ENCODE results near the gene VSIG1.
A peak's percentile ranks its signal among the peaks of the same experiment; 100 is the strongest.

The VSIG1 gene

GRCh38 chrX:108034725-108035124 lies 10.1 kb upstream of the VSIG1 start:
- ATAC-seq: no peak
- Mint-ChIP-seq H3K36me3 (no peaks in the 10 kb centered on the region), H3K27ac (no peak overlapping the region), H3K9me3 (no peaks in the 10 kb centered on the region), H3K4me1 (peaks cover 21% of the 10 kb centered on the region), H3K4me3 (no peak overlapping the region)
- no peak for DNase-seq (ENCODE audit: low spot score in 2 of 2)

- no peaks in the 10 kb centered on the region for H3K9me3 Mint-ChIP-seq
- H3K4me1 Mint-ChIP-seq: peaks cover 6% of the 10 kb centered on the region
- no peak overlapping the region for H3K27ac Mint-ChIP-seq
Observed at GRCh38 chrX:108036298-108036973, 8.4 kb upstream of the VSIG1 start.

GRCh38 chrX:108049649-108050048 lies 4.8 kb downstream of the VSIG1 start:
- no peaks in the 10 kb centered on the region for H3K4me1 Mint-ChIP-seq
- H3K27ac Mint-ChIP-seq: no peak overlapping the region
- DNase-seq (ENCODE audit: low spot score in 2 of 2): no peak

More at GRCh38 chrX:108036298-108036973, 8.4 kb upstream of the VSIG1 start:
- Mint-ChIP-seq H3K4me3 (no peak overlapping the region), H3K36me3 (no peaks in the 10 kb centered on the region)
- ATAC-seq: peak; percentile 66
- no peak for DNase-seq (ENCODE audit: low spot score in 2 of 2)

GRCh38 chrX:108053218-108053617 lies 8.4 kb downstream of the VSIG1 start:
- DNase-seq (ENCODE audit: low spot score in 2 of 2) (no peak), ATAC-seq (no peak)
- Mint-ChIP-seq H3K27ac (no peak overlapping the region), H3K9me3 (no peaks in the 10 kb centered on the region), H3K36me3 (no peaks in the 10 kb centered on the region), H3K4me3 (no peak overlapping the region), H3K4me1 (no peaks in the 10 kb centered on the region)

More at GRCh38 chrX:108049649-108050048, 4.8 kb downstream of the VSIG1 start:
- H3K9me3 Mint-ChIP-seq: no peaks in the 10 kb centered on the region
- no peak for ATAC-seq
- H3K4me3 Mint-ChIP-seq: no peak overlapping the region
- no peaks in the 10 kb centered on the region for H3K36me3 Mint-ChIP-seq

GRCh38 chrX:108055546-108055945 lies 10.7 kb downstream of the VSIG1 start:
- no peaks in the 10 kb centered on the region for H3K9me3 Mint-ChIP-seq
- H3K4me1 Mint-ChIP-seq: no peaks in the 10 kb centered on the region
- H3K27ac Mint-ChIP-seq: no peak overlapping the region
- DNase-seq (ENCODE audit: low spot score in 2 of 2) (no peak), ATAC-seq (no peak)
- no peaks in the 10 kb centered on the region for H3K36me3 Mint-ChIP-seq
- H3K4me3 Mint-ChIP-seq: no peak overlapping the region

GRCh38 chrX:108059801-108060200 lies 14.9 kb downstream of the VSIG1 start:
- no peaks in the 10 kb centered on the region for H3K36me3 Mint-ChIP-seq
- H3K4me3 Mint-ChIP-seq: no peak overlapping the region
- ATAC-seq (no peak), DNase-seq (ENCODE audit: low spot score in 2 of 2) (no peak)
- H3K4me1 Mint-ChIP-seq: no peaks in the 10 kb centered on the region
- no peaks in the 10 kb centered on the region for H3K9me3 Mint-ChIP-seq
- no peak overlapping the region for H3K27ac Mint-ChIP-seq

- no peaks in the 10 kb centered on the region for H3K36me3 Mint-ChIP-seq
- H3K4me1 Mint-ChIP-seq: no peaks in the 10 kb centered on the region
- H3K4me3 Mint-ChIP-seq: no peak overlapping the region
- H3K27ac Mint-ChIP-seq: peak overlapping the region; percentile 32
- ATAC-seq (no peak), DNase-seq (ENCODE audit: low spot score in 2 of 2) (no peak)
- no peaks in the 10 kb centered on the region for H3K9me3 Mint-ChIP-seq
Observed at GRCh38 chrX:108064001-108064400, 19.1 kb downstream of the VSIG1 start.

GRCh38 chrX:108064613-108065012 lies 19.7 kb downstream of the VSIG1 start:
- Mint-ChIP-seq H3K4me1 (no peaks in the 10 kb centered on the region), H3K36me3 (no peaks in the 10 kb centered on the region), H3K4me3 (no peak overlapping the region), H3K9me3 (no peaks in the 10 kb centered on the region), H3K27ac (no peak overlapping the region)
- no peak for ATAC-seq
- no peak for DNase-seq (ENCODE audit: low spot score in 2 of 2)

GRCh38 chrX:108068121-108068520 lies 23.3 kb downstream of the VSIG1 start:
- Mint-ChIP-seq H3K4me3 (no peak overlapping the region), H3K27ac (peak overlapping the region; percentile 37), H3K4me1 (peaks cover 5% of the 10 kb centered on the region), H3K36me3 (no peaks in the 10 kb centered on the region), H3K9me3 (no peaks in the 10 kb centered on the region)
- DNase-seq (ENCODE audit: low spot score in 2 of 2): no peak
- ATAC-seq: no peak

GRCh38 chrX:108070891-108071290 lies 26.0 kb downstream of the VSIG1 start:
- no peak for DNase-seq (ENCODE audit: low spot score in 2 of 2)
- ATAC-seq: peak; percentile 51
- Mint-ChIP-seq H3K4me3 (no peak overlapping the region), H3K4me1 (peaks cover 5% of the 10 kb centered on the region), H3K9me3 (no peaks in the 10 kb centered on the region), H3K27ac (no peak overlapping the region), H3K36me3 (no peaks in the 10 kb centered on the region)

GRCh38 chrX:108071578-108071977 lies 26.7 kb downstream of the VSIG1 start:
- Mint-ChIP-seq H3K4me3 (no peak overlapping the region), H3K9me3 (no peaks in the 10 kb centered on the region), H3K36me3 (no peaks in the 10 kb centered on the region), H3K4me1 (peaks cover 5% of the 10 kb centered on the region), H3K27ac (no peak overlapping the region)
- no peak for DNase-seq (ENCODE audit: low spot score in 2 of 2)
- no peak for ATAC-seq

- peaks cover 5% of the 10 kb centered on the region for H3K4me1 Mint-ChIP-seq
- DNase-seq (ENCODE audit: low spot score in 2 of 2) (no peak), ATAC-seq (no peak)
- H3K36me3 Mint-ChIP-seq: no peaks in the 10 kb centered on the region
- no peak overlapping the region for H3K4me3 Mint-ChIP-seq
- H3K27ac Mint-ChIP-seq: no peak overlapping the region
- no peaks in the 10 kb centered on the region for H3K9me3 Mint-ChIP-seq
Observed at GRCh38 chrX:108072746-108073145, 27.9 kb downstream of the VSIG1 start.

GRCh38 chrX:108081110-108081509 lies 36.2 kb downstream of the VSIG1 start:
- no peak overlapping the region for H3K27ac Mint-ChIP-seq
- DNase-seq (ENCODE audit: low spot score in 2 of 2): no peak
- peaks cover 24% of the 10 kb centered on the region for H3K36me3 Mint-ChIP-seq
- H3K4me1 Mint-ChIP-seq: no peaks in the 10 kb centered on the region
- no peak for ATAC-seq
- H3K4me3 Mint-ChIP-seq: no peak overlapping the region
- no peaks in the 10 kb centered on the region for H3K9me3 Mint-ChIP-seq

GRCh38 chrX:108087792-108088191 lies 42.9 kb downstream of the VSIG1 start:
- no peak overlapping the region for H3K27ac Mint-ChIP-seq
- H3K36me3 Mint-ChIP-seq: peaks cover 45% of the 10 kb centered on the region
- H3K4me3 Mint-ChIP-seq: no peak overlapping the region
- H3K9me3 Mint-ChIP-seq: no peaks in the 10 kb centered on the region
- H3K4me1 Mint-ChIP-seq: no peaks in the 10 kb centered on the region
- DNase-seq (ENCODE audit: low spot score in 2 of 2) (no peak), ATAC-seq (no peak)

GRCh38 chrX:108088511-108088910 lies 43.6 kb downstream of the VSIG1 start:
- H3K36me3 Mint-ChIP-seq: peaks cover 41% of the 10 kb centered on the region
- no peak overlapping the region for H3K4me3 Mint-ChIP-seq
- DNase-seq (ENCODE audit: low spot score in 2 of 2) (no peak), ATAC-seq (no peak)
- H3K4me1 Mint-ChIP-seq: no peaks in the 10 kb centered on the region
- no peak overlapping the region for H3K27ac Mint-ChIP-seq
- H3K9me3 Mint-ChIP-seq: no peaks in the 10 kb centered on the region

GRCh38 chrX:108090491-108091263 lies 45.8 kb downstream of the VSIG1 start:
- Mint-ChIP-seq H3K4me3 (no peak overlapping the region), H3K27ac (no peak overlapping the region), H3K36me3 (peaks cover 24% of the 10 kb centered on the region), H3K9me3 (no peaks in the 10 kb centered on the region), H3K4me1 (peaks cover 7% of the 10 kb centered on the region)
- DNase-seq (ENCODE audit: low spot score in 2 of 2) (no peak), ATAC-seq (no peak)
